ENCODE results near the gene ADGRG6. TPM values are rescaled to one million over a fixed set of nuclear protein-coding genes. Genes with fewer than 3 reads are reported as not detected.
"Not testable (repeated sequence)": the region's sequence is repeated elsewhere in the genome, so short reads cannot be mapped to it uniquely, and the experiment has no call there.

The ADGRG6 gene
- polyA plus RNA-seq, 12 donors, result 8.3 to 25.6 (median 12.9) TPM; not detected in 1

- no peak for DNase-seq
Observed at GRCh38 chr6:142343938-142344337, 42.1 kb downstream of the ADGRG6 start.

- no peak for DNase-seq
Observed at GRCh38 chr6:142345261-142345660, 43.5 kb downstream of the ADGRG6 start.

- DNase-seq, result not testable (repeated sequence)
Observed at GRCh38 chr6:142346166-142346565, 44.4 kb downstream of the ADGRG6 start.

- DNase-seq, result no peak
Observed at GRCh38 chr6:142349215-142349823, 47.5 kb downstream of the ADGRG6 start.

GRCh38 chr6:142350309-142350708 is 48.5 kb downstream of the ADGRG6 start:
- DNase-seq, result no peak

GRCh38 chr6:142353690-142354089 is 51.9 kb downstream of the ADGRG6 start:
- no peak for DNase-seq

GRCh38 chr6:142354650-142355049 is 52.8 kb downstream of the ADGRG6 start:
- DNase-seq, result no peak

- DNase-seq, result no peak
Observed at GRCh38 chr6:142355520-142356174, 53.8 kb downstream of the ADGRG6 start.

GRCh38 chr6:142356201-142356883 is 54.5 kb downstream of the ADGRG6 start:
- peak; percentile 46 for DNase-seq

- peak; percentile 29 for DNase-seq
Observed at GRCh38 chr6:142356884-142357225, 55.0 kb downstream of the ADGRG6 start.

GRCh38 chr6:142357879-142358278 is 56.1 kb downstream of the ADGRG6 start:
- DNase-seq, result no peak

GRCh38 chr6:142359271-142359960 is 57.6 kb downstream of the ADGRG6 start:
- DNase-seq, result no peak

- no peak for DNase-seq
Observed at GRCh38 chr6:142361345-142361744, 59.5 kb downstream of the ADGRG6 start.

GRCh38 chr6:142361779-142362750 is 60.3 kb downstream of the ADGRG6 start:
- DNase-seq, result no peak

- DNase-seq, result no peak
Observed at GRCh38 chr6:142367061-142367460, 65.3 kb downstream of the ADGRG6 start.

- peak; percentile 43 for DNase-seq
Observed at GRCh38 chr6:142367501-142368018, 65.8 kb downstream of the ADGRG6 start.

GRCh38 chr6:142369266-142369665 is 67.5 kb downstream of the ADGRG6 start:
- DNase-seq, result no peak

- no peak for DNase-seq
Observed at GRCh38 chr6:142372348-142372747, 70.5 kb downstream of the ADGRG6 start.

GRCh38 chr6:142373268-142374090 is 71.7 kb downstream of the ADGRG6 start:
- DNase-seq, result no peak

- DNase-seq, result no peak
Observed at GRCh38 chr6:142374091-142374770, 72.4 kb downstream of the ADGRG6 start.

Data from muscle of arm (tissue), 12 donors.